Urothelium cell line (cell line): ENCODE data around the gene ZNF440.
"Not testable (repeated sequence)": the region's sequence is repeated elsewhere in the genome, so short reads cannot be mapped to it uniquely, and the experiment has no call there.

Experiments used
- DNase-seq: peaks from one replicate; pipeline ENCODE4 v3.0.0; 2011; ENCODE audit warnings: low spot score, mixed read lengths
- FAIRE-seq: peaks from 2 replicates; lab custom pipeline; 2011; peaks lifted over from hg19 to GRCh38; lab: Jason Lieb, UNC

Gene ZNF440

GRCh38 chr19:11821474-11822109 lies 7.5 kb downstream of the ZNF440 start:
- no peak for FAIRE-seq
- DNase-seq: no peak

GRCh38 chr19:11828957-11829876 lies 15.1 kb downstream of the ZNF440 start:
- not testable (repeated sequence) for DNase-seq, FAIRE-seq

- FAIRE-seq: no peak
- no peak for DNase-seq
Measured at GRCh38 chr19:11832253-11832912, 18.3 kb downstream of the ZNF440 start.

- FAIRE-seq: no peak
- no peak for DNase-seq
Measured at GRCh38 chr19:11833541-11833940, 19.5 kb downstream of the ZNF440 start.

- FAIRE-seq, DNase-seq: not testable (repeated sequence)
Measured at GRCh38 chr19:11835626-11836066, 21.6 kb downstream of the ZNF440 start.

DNA sequence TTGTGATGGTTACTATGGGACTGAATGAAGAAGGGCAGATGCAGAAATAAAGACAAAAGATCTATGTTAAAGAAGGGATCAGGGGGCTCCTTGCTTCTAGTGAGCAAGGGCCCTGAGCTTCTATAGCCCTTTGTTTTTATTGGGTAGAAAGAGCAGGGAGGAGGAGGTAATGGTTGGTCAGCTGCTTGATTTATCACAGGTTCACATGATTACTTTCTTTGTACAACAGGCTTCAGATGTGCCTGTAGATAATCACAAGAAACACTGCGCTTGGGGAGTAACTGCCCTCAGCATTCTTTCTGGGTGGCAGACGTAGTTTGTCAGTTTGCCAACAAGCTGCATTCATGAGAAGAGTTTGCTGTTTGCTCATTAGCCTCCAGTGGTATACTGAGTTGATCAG lies 29.6 kb downstream of the ZNF440 start:
- no peak for DNase-seq
- no peak for FAIRE-seq

- FAIRE-seq, DNase-seq: not testable (repeated sequence)
Measured at GRCh38 chr19:11847615-11848014, 33.5 kb downstream of the ZNF440 start.

DNA sequence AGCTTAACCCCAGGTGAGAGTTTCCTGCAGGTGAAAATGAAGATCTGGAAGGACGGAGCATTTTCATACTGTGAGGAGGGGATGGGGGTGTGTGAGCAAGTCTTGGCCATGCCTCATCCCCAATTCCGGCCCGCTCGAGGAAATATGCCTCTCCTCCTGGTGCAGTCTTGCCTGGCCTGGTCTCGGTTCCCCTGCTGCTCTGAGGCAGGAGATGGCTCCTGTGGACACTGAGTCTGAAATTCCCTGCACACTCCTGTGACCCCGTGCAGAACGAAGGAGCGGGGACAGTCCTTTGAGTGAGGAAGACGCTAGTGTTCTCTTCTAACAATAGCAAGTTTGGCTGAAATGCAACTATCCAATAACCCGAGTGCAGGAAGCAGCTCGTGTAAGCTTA lies 34.1 kb downstream of the ZNF440 start:
- FAIRE-seq (no peak), DNase-seq (no peak)

DNA sequence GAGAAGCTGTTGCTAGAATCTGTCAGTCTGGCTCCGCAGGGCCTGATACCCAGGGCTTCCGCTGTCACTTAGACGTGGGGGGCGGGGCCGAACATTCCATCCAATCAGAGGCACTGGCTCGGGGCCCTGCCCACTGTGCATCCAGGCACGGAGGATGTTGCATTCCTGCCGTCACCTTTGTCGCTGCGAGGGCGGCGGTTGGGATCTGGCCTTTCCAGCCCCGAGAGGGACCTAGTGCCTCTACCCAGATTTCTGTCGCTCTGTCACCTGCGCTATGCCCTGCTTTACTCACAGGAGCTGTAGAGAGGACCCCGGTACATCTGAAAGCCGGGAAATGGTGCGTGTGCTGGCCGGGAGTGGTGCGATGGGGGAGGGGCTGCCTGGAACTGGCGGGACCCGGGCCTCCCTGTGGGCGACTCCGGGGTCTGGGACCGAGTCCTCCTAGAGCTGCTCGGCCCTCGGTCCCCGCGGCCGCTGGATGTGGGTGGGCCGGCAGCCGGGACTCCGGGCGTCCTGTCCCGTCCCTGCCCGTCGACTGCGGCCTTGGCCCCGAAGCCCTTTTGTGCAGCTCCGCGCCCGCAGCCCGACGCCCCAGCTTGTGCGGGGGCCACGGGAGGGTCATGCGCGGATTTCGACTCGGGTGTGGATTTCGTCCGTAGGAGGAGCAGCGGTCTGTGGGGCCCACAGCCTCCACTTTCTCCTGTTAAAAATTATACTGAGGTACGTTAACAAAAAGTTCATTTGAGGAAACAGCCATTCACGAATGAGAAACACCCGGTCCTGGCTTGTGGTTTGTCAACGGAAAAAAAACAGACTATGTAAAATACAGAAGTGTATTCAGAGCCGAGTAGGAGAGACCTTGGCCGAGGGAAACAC lies 34.8 kb downstream of the ZNF440 start, which contains the start of gene ZNF439:
TSS of gene ZNF439 (plus strand) at position 133 of the 876 bp plus-strand sequence. CDS start at position 275, 142 bp downstream.
- FAIRE-seq (no peak), DNase-seq (peak; percentile 86)

GRCh38 chr19:11850289-11850688 lies 36.2 kb downstream of the ZNF440 start:
- not testable (repeated sequence) for FAIRE-seq

DNA sequence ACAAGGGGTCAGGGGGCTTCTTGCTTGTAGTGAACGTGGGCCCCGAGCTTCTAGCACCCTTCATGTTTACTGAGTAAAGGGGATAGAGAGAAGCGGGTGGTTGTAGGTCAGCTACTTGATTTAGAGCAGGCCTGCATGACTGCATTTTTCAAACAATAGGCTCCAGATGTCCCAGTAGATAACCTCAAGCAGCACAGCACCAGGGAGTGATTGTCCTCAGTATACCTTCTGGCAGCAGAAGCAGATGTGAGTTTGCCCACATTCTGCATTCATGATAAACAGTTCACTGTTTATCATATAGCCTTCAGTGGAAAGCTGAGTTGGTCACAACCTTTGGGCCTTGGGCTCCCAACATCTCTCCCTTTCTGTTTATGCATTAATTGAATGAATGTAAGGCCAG lies 39.3 kb downstream of the ZNF440 start:
- DNase-seq (no peak), FAIRE-seq (no peak)

More at GRCh38 chr19:11850289-11850688, 36.2 kb downstream of the ZNF440 start:
- not testable (repeated sequence) for DNase-seq

- no peak for FAIRE-seq
- no peak for DNase-seq
Measured at GRCh38 chr19:11856596-11857250, 42.6 kb downstream of the ZNF440 start.

GRCh38 chr19:11860721-11861120 lies 46.6 kb downstream of the ZNF440 start:
- no peak for DNase-seq
- FAIRE-seq: no peak

- FAIRE-seq (no peak), DNase-seq (no peak)
Measured at GRCh38 chr19:11861301-11861700, 47.2 kb downstream of the ZNF440 start.

DNA sequence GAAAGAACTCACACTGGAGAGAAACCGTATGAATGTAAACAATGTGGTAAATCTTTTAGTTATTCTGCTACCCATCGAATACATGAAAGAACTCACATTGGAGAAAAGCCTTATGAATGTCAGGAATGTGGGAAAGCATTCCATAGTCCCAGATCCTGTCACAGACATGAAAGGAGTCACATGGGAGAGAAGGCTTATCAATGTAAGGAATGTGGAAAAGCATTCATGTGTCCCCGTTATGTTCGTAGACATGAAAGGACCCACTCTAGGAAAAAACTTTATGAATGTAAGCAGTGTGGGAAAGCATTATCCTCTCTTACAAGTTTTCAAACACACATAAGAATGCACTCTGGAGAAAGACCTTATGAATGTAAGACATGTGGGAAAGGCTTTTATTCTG lies 53.7 kb downstream of the ZNF440 start:
- FAIRE-seq, DNase-seq: not testable (repeated sequence)

DNA sequence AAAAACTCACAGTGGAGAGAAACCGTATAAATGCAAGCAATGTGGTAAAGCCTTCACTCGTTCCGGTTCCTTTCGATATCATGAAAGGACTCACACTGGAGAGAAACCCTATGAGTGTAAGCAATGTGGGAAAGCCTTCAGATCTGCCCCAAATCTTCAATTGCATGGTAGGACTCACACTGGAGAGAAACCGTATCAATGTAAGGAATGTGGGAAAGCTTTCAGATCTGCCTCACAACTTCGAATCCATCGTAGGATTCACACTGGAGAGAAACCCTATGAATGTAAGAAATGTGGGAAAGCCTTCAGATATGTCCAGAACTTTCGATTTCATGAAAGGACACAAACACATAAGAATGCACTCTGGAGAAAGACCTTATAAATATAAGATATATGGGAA lies 54.1 kb downstream of the ZNF440 start:
- FAIRE-seq (no peak), DNase-seq (no peak)

GRCh38 chr19:11872624-11873023 lies 58.6 kb downstream of the ZNF440 start:
- FAIRE-seq (no peak), DNase-seq (no peak)

DNA sequence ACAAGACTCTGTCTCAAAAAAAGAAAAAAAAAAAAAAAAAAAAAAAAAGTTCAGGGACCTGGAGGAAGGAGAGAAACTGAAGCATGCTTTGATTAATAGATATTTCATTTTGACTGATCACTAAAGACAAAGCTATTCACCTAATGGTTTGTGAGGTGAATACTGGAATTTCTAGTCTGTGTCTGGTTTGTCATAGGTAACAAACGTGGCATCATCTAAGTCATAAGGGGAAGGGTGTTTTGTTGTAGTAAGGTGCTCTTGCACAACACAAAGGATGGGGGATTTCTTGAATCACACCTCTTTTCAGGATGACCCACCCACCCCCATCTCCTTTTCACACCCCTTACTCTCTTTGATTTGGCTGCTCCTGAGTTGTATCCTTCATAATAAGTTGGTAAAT lies 59.7 kb downstream of the ZNF440 start:
- no peak for FAIRE-seq
- no peak for DNase-seq

DNA sequence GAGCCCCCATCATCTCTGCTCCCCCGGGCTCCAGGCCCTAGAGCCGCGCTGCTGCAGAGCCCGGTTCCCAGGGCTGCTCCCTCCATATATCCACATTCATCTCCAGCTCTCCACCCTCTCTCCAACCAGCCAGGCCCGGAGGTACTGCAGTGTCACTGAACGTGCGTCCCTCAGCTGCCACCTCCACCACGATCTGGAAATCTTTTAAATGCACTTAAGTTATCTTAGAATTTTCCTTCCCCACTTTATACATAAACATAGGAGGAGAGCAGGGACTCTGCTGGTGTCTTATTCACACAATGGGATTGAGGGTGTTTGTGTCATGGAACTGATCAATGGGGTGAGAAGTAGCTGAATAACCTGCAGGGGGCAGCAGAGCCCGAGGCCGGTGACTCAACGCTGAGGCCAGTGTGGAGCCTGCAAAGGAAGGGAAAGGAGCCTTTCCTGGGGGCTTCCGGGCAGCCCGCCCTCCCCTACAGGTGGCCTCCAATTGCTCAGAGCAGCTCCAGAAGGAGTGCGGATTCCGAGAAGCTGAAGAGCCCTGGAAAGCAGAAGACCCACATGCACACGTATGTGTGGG lies 65.7 kb downstream of the ZNF440 start:
- FAIRE-seq: not testable (repeated sequence)
- DNase-seq: peak; percentile 4
